K562 (cell line): ENCODE results near the gene FSTL3. TPM values are rescaled to one million over a fixed set of nuclear protein-coding genes. Genes with fewer than 3 reads are reported as not detected.
A peak's percentile ranks its signal among the peaks of the same experiment; 100 is the strongest.

Experiments used
- ADNP ChIP-seq: fragments of 200-800 bp; sonication (Bioruptor generic); IDR thresholded peaks from 2 replicates; pipeline ENCODE4 v1.6.1; 2016; ENCODE audit warnings: missing genetic modification characterization, missing compliant biosample characterization
- ATF1 ChIP-seq, 2 experiments: fragments of 450-650 bp in 1 of 2; IDR thresholded peaks; 2 replicates each; pipeline ENCODE4 v1.6.1; 2016; ENCODE audit warnings: missing compliant biosample characterization in 1 of 2, missing genetic modification characterization in 1 of 2
- FOXK2 ChIP-seq, 2 experiments: fragments of 450-650 bp; IDR thresholded peaks in 1 of 2; conservative IDR thresholded peaks in 1 of 2; 2 replicates each; pipeline ENCODE4 v1.6.1; 2016; ENCODE audit warnings: low read depth in 2 of 2, mild to moderate bottlenecking in 1 of 2
- GABPA ChIP-seq: fragments of 200-800 bp; sonication (Bioruptor generic); conservative IDR thresholded peaks from 2 replicates; pipeline ENCODE4 v1.6.1; 2016; ENCODE audit warnings: low read depth, missing genetic modification characterization, missing compliant biosample characterization
- MCM3 ChIP-seq: fragments of 450-650 bp; IDR thresholded peaks from 2 replicates; pipeline ENCODE4 v1.6.1; 2016
- MYC ChIP-seq, 2 experiments: fragments of 250-450 bp in 1 of 2; sonication (Bioruptor Pico) in 1 of 2; IDR thresholded peaks; 2 replicates each; pipeline versions ENCODE4 v1.5.1 to v1.6.1; 2012 to 2021; ENCODE audit warnings: low read depth in 2 of 2, borderline replicate concordance in 1 of 2, improper control_type of control experiment in 1 of 2, low read length in 1 of 2, mild to moderate bottlenecking in 1 of 2, moderate library complexity in 1 of 2
- NR2F6 ChIP-seq: fragments of 450-650 bp; formaldehyde crosslinking; IDR thresholded peaks from 2 replicates; pipeline ENCODE4 v1.4.0; 2020; ENCODE audit warnings: mild to moderate bottlenecking
- PHB2 ChIP-seq: fragments of 450-650 bp; IDR thresholded peaks from 2 replicates; pipeline ENCODE4 v1.6.1; 2017; ENCODE audit warnings: low read depth
- POLR2H ChIP-seq: IDR thresholded peaks from 2 replicates; pipeline ENCODE4 v1.6.1; 2016; ENCODE audit warnings: missing genetic modification characterization, low read depth, mild to moderate bottlenecking, control low read depth, missing compliant biosample characterization, moderate library complexity
- RBM39 ChIP-seq: fragments of 200-400 bp; formaldehyde crosslinking; optimal IDR thresholded peaks from 2 replicates; pipeline ENCODE3; 2018; ENCODE audit warnings: low read depth, low read length
- UBTF ChIP-seq, 2 experiments: IDR thresholded peaks; 2 replicates each; pipeline ENCODE4 v1.6.1; 2012; ENCODE audit warnings: improper control_type of control experiment in 2 of 2, low read depth in 2 of 2, low read length in 2 of 2, borderline replicate concordance in 1 of 2
- ZBTB49 ChIP-seq: sonication (generic); formaldehyde crosslinking; IDR thresholded peaks from 2 replicates; pipeline ENCODE4 v1.8.0; 2022; ENCODE audit warnings: missing genetic modification reagents, mild to moderate bottlenecking, borderline replicate concordance
- ZBTB7A ChIP-seq: IDR thresholded peaks from 2 replicates; pipeline ENCODE4 v1.6.1; 2011; ENCODE audit warnings: low read depth, mild to moderate bottlenecking, low read length, moderate library complexity, borderline replicate concordance; ENCODE audit not compliant: control insufficient read depth
- ZBTB8A ChIP-seq: fragments of 450-650 bp; IDR thresholded peaks from 2 replicates; pipeline ENCODE4 v1.6.1; 2018; ENCODE audit warnings: mild to moderate bottlenecking, moderate library complexity; ENCODE audit not compliant: partially characterized antibody
- ZNF134 ChIP-seq: fragments of 250-450 bp; sonication (Bioruptor Pico); conservative IDR thresholded peaks from 2 replicates; pipeline ENCODE4 v1.4.0; 2020
- ZNF280A ChIP-seq: fragments of 450-650 bp; IDR thresholded peaks from 2 replicates; pipeline ENCODE4 v1.6.1; 2018; ENCODE audit warnings: mild to moderate bottlenecking, low read depth; ENCODE audit not compliant: partially characterized antibody
- ZNF280B ChIP-seq: fragments of 250-450 bp; sonication (Bioruptor Pico); IDR thresholded peaks from 2 replicates; pipeline ENCODE4 v1.5.1; 2021; ENCODE audit warnings: mild to moderate bottlenecking
- ZNF76 ChIP-seq: fragments of 250-450 bp; sonication (Bioruptor Pico); IDR thresholded peaks from 2 replicates; pipeline ENCODE4 v1.4.0; 2020; ENCODE audit warnings: mild to moderate bottlenecking, moderate library complexity, borderline replicate concordance
- polyA plus RNA-seq, 8 experiments: library from polyadenylated mRNA; depleted of rRNA in 4 of 8; stranded (reverse) in 5 of 8; unstranded in 3 of 8; fragments of >200 nt; fragmentation: Nextera tagmentation in 2 of 8; fragmentation: Illumina TruSeq in 1 of 8; extraction: Ambion mirVana in 2 of 8; extraction: Trizol in 1 of 8; gene quantifications; 2 replicates each; pipeline versions ENCODE4 v1.2.1 to v1.2.3, GENCODE V29; 2011 to 2014; ENCODE audit warnings: inconsistent platforms in 1 of 8, missing spikeins in 1 of 8
- total RNA-seq, 7 experiments: library from RNA; depleted of rRNA in 6 of 7; stranded (reverse); fragments of >200 nt in 6 of 7; fragmentation: Illumina TruSeq in 2 of 7; extraction: Trizol in 2 of 7; gene quantifications; 2 replicates each; pipeline versions ENCODE4 v1.2.1 to v1.2.3, GENCODE V29; 2011 to 2021; ENCODE audit warnings: low replicate concordance in 1 of 7

FSTL3 gene
- total and polyA plus RNA-seq, 9 of the 15 experiments (the other 6 are each of a cell fraction or from before 2014, with no cell fraction given): 0.35 to 6.8 (median 4.2) TPM; not detected in 1

GRCh38 chr19:639253-640160 is 36.7 kb upstream of the FSTL3 start, which contains the start of gene FGF22 (continued):
- TF ChIP-seq ZNF280A (no peak), ADNP (no peak), ATF1 (CRISPR knock-in tag; IDR thresholded peaks at IDR 0.05) (no peak), ATF1 (tag; IDR thresholded peaks at IDR 0.05) (no peak), ZBTB8A (no peak), PHB2 (no peak), POLR2H (tag) (no peak), UBTF (IDR thresholded peaks at IDR 0.05; ENCODE audit: borderline replicate concordance in 1 of 2, low read depth in 2 of 2, low read length in 2 of 2) (no peak), ZBTB7A (peak; percentile 13; the same call in 1 of the 2 replicates), RBM39 (no peak), ZNF134 (no peak), NR2F6 (CRISPR knock-in tag) (no peak), GABPA (no peak), MYC (IDR thresholded peaks at IDR 0.05; ENCODE audit: low read depth, low read length) (peak; percentile 56; the same call in 1 of the 2 replicates), MYC (CRISPR knock-in tag; IDR thresholded peaks at IDR 0.05; ENCODE audit: borderline replicate concordance, low read depth) (no peak), FOXK2 (conservative IDR thresholded peaks at IDR 0.05 in 1 of 2, IDR thresholded peaks at IDR 0.05 in 1 of 2; ENCODE audit: low read depth in 2 of 2) (0 out of 4 replicates have a peak, but pooled peaks of 1 of the 2 experiments have one; percentile 40), ZNF76 (CRISPR knock-in tag) (no peak), ZBTB49 (CRISPR knock-in tag) (no peak), ZNF280B (CRISPR knock-in tag) (no peak), MCM3 (no peak)
